ENCODE results near the gene SEC63. TPM values are rescaled to one million over a fixed set of nuclear protein-coding genes. Genes with fewer than 3 reads are reported as not detected.
"Not testable (repeated sequence)": the region's sequence is repeated elsewhere in the genome, so short reads cannot be mapped to it uniquely, and the experiment has no call there.

Gene SEC63
- total RNA-seq, 1 experiment from 2014 or later, result 10.8 TPM

DNA sequence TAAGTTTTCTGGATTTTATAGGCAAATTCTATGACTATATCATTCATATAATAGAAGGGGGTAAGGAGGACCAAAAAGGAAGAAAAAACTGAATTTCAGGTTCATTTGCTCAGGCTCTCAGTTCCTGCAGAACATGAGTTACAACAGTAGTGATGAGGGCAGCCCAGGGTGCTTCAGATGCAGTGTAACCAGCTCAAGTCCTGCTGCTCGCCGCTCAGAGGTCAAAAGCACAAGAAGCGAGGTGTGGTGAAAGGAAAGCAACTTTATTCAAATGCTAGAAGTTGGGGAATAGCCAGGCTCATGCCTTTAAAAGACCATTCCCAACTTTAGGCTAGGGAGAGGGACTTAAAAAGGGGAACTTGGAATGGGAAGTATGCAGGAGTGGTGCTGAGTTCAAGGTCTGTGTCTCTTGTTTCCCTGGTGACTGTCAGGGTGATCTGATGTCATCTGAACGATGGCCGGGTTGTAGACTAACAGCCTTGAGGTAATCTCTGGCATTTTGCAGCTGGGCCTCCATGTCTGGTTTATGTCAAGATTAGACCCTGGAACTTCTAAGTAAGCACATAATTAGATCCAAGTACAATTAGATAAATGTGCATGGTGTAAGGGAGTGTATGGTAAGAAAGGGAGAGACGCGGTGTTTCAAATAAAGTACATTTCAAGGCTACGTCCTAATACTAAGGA is 14.5 kb upstream of the SEC63 start:
- DNase-seq (ENCODE audit: low read depth), result no peak

- DNase-seq (ENCODE audit: low read depth), result no peak
These were observed 13.2 kb upstream of the SEC63 start for GRCh38 chr6:107971181-107971580.

- no peak for DNase-seq (ENCODE audit: low read depth)
These were observed 12.2 kb upstream of the SEC63 start for GRCh38 chr6:107970255-107970654.

DNA sequence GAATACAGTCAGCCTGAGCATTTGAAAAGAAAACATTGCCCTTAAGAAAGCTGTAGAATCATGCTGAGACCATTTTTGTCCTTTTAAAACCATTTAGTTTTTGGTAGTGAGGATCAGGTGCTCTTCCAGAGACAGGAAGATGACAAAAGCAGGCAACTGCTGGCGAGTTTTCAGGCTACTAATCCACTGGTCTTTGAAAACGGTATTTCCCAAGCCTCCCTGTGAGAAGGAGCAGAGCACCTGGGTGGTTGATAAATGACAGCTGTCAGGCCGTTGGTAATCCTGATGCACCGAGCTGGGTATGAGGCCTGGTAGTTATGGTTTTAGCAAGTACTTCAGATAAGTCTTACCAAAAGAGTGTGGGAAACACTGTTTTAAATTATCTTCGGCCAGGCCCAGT is 10.1 kb upstream of the SEC63 start:
- DNase-seq (ENCODE audit: low read depth), result no peak

GRCh38 chr6:107965746-107966145 is 7.7 kb upstream of the SEC63 start:
- DNase-seq (ENCODE audit: low read depth), result no peak

GRCh38 chr6:107962723-107963122 is 4.7 kb upstream of the SEC63 start:
- no peak for DNase-seq (ENCODE audit: low read depth)

- no peak for DNase-seq (ENCODE audit: low read depth)
These were observed 1.4 kb upstream of the SEC63 start for GRCh38 chr6:107959392-107959791.

- DNase-seq (ENCODE audit: low read depth), result not testable (repeated sequence)
These were observed 818 bp upstream of the SEC63 start for GRCh38 chr6:107958689-107959362.

GRCh38 chr6:107957308-107957908 is 600 bp downstream of the SEC63 start:
- peak; percentile 42 for DNase-seq (ENCODE audit: low read depth)

- DNase-seq (ENCODE audit: low read depth), result no peak
These were observed 1.3 kb downstream of the SEC63 start for GRCh38 chr6:107956586-107957307.

DNA sequence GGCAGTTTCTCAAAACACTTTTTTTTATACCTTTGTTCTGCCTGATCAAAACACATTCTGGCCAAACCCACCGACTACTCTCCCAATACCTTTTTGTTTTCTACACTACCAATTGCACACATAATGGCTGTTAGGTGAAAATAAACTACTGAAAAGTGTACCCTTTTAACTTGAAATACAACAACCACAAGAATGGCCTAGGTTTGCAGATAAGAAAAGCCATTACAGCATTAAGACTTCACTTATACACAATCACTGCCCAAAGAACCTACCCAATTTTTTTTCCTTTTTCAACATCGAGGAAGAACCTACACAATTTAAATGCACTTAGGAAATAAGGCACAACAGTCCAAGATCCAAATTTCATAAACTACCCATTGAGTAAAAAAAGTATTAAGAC is 1.8 kb downstream of the SEC63 start:
- DNase-seq (ENCODE audit: low read depth), result no peak

GRCh38 chr6:107953858-107954414 is 4.1 kb downstream of the SEC63 start:
- not testable (repeated sequence) for DNase-seq (ENCODE audit: low read depth)

DNA sequence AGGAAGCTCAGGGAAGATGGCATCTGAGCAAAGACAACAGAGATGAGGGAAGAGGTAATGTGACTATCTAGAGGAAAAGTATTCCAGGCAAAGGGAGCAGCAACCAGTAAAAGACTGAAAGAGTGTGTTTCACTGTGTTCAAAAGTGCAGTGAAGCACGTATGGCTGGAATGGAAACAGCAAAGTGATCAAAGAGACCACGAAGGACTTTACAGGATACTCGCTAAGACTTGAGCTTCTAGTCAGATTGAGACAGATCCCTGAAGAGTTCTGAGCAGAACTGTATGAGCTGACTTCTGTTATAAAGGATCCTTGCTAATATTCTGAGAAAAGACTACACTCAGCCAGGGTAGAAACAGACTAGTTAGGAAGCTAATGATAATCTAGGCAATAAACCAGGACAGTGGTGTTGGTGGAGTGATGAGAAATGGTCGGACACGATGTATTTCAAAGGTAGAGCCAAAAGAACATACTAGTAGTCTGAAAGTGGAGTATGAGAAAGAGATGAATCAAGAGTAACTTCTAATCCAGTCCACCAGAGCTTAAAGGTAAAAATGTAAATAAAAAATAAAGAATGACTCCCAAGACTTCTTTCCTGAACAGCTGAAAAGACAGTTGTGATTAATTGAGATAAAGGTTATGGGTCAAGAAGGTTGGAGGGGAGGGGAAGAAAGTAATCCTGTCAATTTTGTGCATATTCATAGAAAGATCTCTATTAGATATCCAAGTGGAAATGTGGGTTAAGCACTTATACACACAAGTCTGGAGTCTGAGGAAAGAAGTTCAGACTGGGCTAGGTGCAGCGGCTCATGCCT is 14.2 kb downstream of the SEC63 start:
- no peak for DNase-seq (ENCODE audit: low read depth)

DNA sequence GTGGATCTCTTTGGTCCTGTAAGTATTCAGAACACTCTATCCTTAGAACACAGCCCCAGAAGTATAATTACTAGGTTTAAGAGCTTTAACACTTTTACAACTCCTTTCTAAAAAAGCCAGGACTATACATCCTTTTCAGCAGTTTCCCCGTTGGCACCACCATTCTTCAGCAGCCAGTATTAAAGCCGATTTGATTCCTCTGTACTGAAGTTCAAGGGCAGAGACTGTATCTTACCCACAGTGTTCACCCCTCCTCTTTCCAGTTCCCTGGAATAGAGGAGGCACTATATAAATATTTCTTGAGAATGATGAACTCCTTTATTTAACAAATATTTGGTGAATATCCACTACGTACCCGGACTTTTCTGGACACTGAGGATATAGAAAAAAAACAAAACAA is 15.9 kb downstream of the SEC63 start:
- no peak for DNase-seq (ENCODE audit: low read depth)

DNA sequence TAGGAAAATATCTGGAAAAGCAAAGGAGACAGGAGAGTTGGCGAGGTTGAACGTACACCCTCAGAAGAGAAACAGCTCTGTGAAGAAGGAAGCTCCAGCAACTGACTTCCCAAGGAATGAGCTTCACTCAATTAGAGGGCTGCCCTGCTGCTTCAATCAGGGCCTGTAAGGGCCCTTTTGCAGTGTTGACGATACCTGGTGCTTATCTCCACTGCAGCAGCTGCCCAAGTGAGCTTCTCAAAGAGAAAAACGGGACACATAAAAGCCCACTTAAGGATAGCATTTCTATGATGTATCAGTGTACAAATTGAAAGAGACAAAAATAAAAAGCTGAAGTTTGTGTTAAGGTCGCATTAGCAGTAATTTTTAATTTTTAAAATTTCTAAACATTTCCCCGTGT is 16.4 kb downstream of the SEC63 start:
- no peak for DNase-seq (ENCODE audit: low read depth)

DNA sequence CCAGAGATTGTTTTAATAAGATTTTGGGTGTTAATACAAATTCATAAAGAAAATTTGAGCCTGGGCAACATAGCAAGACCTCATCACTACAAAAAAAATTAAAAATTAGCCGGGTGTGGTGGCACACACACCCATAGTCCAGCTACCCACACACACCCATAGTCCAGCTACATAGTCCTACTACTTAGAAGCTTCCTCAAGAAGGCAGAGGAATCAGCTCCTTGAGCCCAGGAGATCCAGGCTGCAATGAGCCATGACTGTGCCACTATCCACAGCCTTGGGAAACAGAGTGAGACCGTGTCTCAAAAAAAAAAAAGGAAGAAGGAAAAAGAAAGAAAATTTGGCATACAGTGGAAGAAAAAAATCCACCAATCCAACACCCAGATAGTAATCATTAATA is 16.8 kb downstream of the SEC63 start:
- DNase-seq (ENCODE audit: low read depth), result no peak

- DNase-seq (ENCODE audit: low read depth), result not testable (repeated sequence)
These were observed 21.1 kb downstream of the SEC63 start for GRCh38 chr6:107936910-107937292.

- no peak for DNase-seq (ENCODE audit: low read depth)
These were observed 21.7 kb downstream of the SEC63 start for GRCh38 chr6:107936162-107936909.

GRCh38 chr6:107934229-107934628 is 23.8 kb downstream of the SEC63 start:
- not testable (repeated sequence) for DNase-seq (ENCODE audit: low read depth)

- DNase-seq (ENCODE audit: low read depth), result no peak
These were observed 25.4 kb downstream of the SEC63 start for GRCh38 chr6:107932580-107932979.

Measured in HT1080 (cell line).